GM12864 (cell line): ENCODE results near the gene CCDC194.

ENCODE experiments used
- DNase-seq: peaks from one replicate; pipeline ENCODE4 v3.0.0-alpha.2; 2011; ENCODE audit warnings: low read depth
- H3K4me3 ChIP-seq: 2 replicates; pipeline ENCODE4 v1.5.1; 2011; ENCODE audit warnings: mild to moderate bottlenecking, low read depth, low read length, control low read depth
- CTCF ChIP-seq: IDR thresholded peaks from 2 replicates; pipeline ENCODE4 v1.5.1; 2011; ENCODE audit warnings: low read depth, mild to moderate bottlenecking, moderate library complexity, low read length, control low read depth, inconsistent platforms; ENCODE audit errors: missing control alignments

The CCDC194 gene

GRCh38 chr19:17346109-17346671, 47.8 kb downstream of the CCDC194 start:
- DNase-seq: no peak
- peak; percentile 98 for TF ChIP-seq CTCF
- no peak overlapping the region for H3K4me3 ChIP-seq

GRCh38 chr19:17341845-17342244, 52.2 kb downstream of the CCDC194 start:
- no peak for DNase-seq
- no peak overlapping the region for H3K4me3 ChIP-seq
- no peak for TF ChIP-seq CTCF

- no peak overlapping the region for H3K4me3 ChIP-seq
- no peak for TF ChIP-seq CTCF
- no peak for DNase-seq
These were observed 52.6 kb downstream of the CCDC194 start for GRCh38 chr19:17341386-17341785.

- H3K4me3 ChIP-seq: no peak overlapping the region
- TF ChIP-seq CTCF: no peak
- DNase-seq: no peak
These were observed 53.1 kb downstream of the CCDC194 start for GRCh38 chr19:17340871-17341357.
